ENCODE data around the gene LENG8. TPM values are rescaled to one million over a fixed set of nuclear protein-coding genes. Genes with fewer than 3 reads are reported as not detected.

Gene LENG8
- total and polyA plus RNA-seq, 11 donors = 23.6 to 93.9 (median 58.8) TPM

Other genes starting within 250 kb of the LENG8 start
- gene RPS9, start 248.3 kb upstream of the LENG8 start, total RNA-seq = 100 to 1,000 TPM; 551 to 937 (median 684) TPM
- gene RPS9, start 248.3 kb upstream of the LENG8 start, polyA plus RNA-seq = 1,000 to 10,000 TPM; 1,306 to 2,068 TPM
- 10 to 100 TPM in 2 of 9 donors, 1 to 10 TPM in 6, under 1 TPM in 1; 0.54 to 31.4 (median 3.8) TPM for gene LILRB3, start 226.2 kb upstream of the LENG8 start, total RNA-seq
- 1 to 10 TPM; 1.3 to 3.7 TPM for gene LILRB3, start 226.2 kb upstream of the LENG8 start, polyA plus RNA-seq
- gene LILRA6, start 206.4 kb upstream of the LENG8 start, total RNA-seq = 10 to 100 TPM in 1 of 9 donors, 1 to 10 TPM in 4, under 1 TPM in 4; 0.44 to 20.9 (median 1.3) TPM
- 1 to 10 TPM; 1.0 to 1.7 TPM for gene LILRA6, start 206.4 kb upstream of the LENG8 start, polyA plus RNA-seq
- gene LILRB5, start 191.9 kb upstream of the LENG8 start, total RNA-seq = 10 to 100 TPM in 2 of 9 donors, 1 to 10 TPM in 7; 1.8 to 22.2 (median 3.9) TPM
- 1 to 10 TPM; 1.4 to 4.0 TPM for gene LILRB5, start 191.9 kb upstream of the LENG8 start, polyA plus RNA-seq
- gene LILRB2, start 168.1 kb upstream of the LENG8 start, total RNA-seq = 10 to 100 TPM in 2 of 9 donors, 1 to 10 TPM in 6, under 1 TPM in 1; 0.83 to 43.6 (median 1.7) TPM
- 1 to 10 TPM; 1.2 to 2.7 TPM for gene LILRB2, start 168.1 kb upstream of the LENG8 start, polyA plus RNA-seq
- 10 to 100 TPM in 1 of 9 donors, 1 to 10 TPM in 6, under 1 TPM in 1, not detected in 1; 0.27 to 16.2 (median 1.5) TPM for gene LILRA5, start 136.0 kb upstream of the LENG8 start, total RNA-seq
- 1 to 10 TPM in 1 of 2 donors, under 1 TPM in 1; 0.19 to 4.7 TPM for gene LILRA5, start 136.0 kb upstream of the LENG8 start, polyA plus RNA-seq
- not detected for gene LILRA4, start 110.0 kb upstream of the LENG8 start, total RNA-seq
- not detected for gene LILRA4, start 110.0 kb upstream of the LENG8 start, polyA plus RNA-seq
- gene LAIR1, start 84.3 kb upstream of the LENG8 start, total RNA-seq = 100 to 1,000 TPM in 1 of 9 donors, 10 to 100 TPM in 1, 1 to 10 TPM in 7; 3.5 to 102 (median 5.4) TPM
- 1 to 10 TPM; 2.9 to 5.3 TPM for gene LAIR1, start 84.3 kb upstream of the LENG8 start, polyA plus RNA-seq
- gene TTYH1, start 33.7 kb upstream of the LENG8 start, total RNA-seq = 1 to 10 TPM in 5 of 9 donors, under 1 TPM in 4; 0.46 to 6.9 (median 1.1) TPM
- gene TTYH1, start 33.7 kb upstream of the LENG8 start, polyA plus RNA-seq = 1 to 10 TPM in 1 of 2 donors, under 1 TPM in 1; 0.85 to 1.8 TPM
- 1 to 10 TPM; 1.5 to 4.1 (median 2.4) TPM for gene LENG9, start 14.6 kb downstream of the LENG8 start, total RNA-seq
- 1 to 10 TPM; 1.4 to 2.1 TPM for gene LENG9, start 14.6 kb downstream of the LENG8 start, polyA plus RNA-seq
- gene CDC42EP5, start 24.1 kb downstream of the LENG8 start, total RNA-seq = 10 to 100 TPM in 5 of 9 donors, 1 to 10 TPM in 4; 5.6 to 16.3 (median 11.4) TPM
- 1 to 10 TPM; 7.1 to 8.7 TPM for gene CDC42EP5, start 24.1 kb downstream of the LENG8 start, polyA plus RNA-seq
- gene LAIR2, start 53.6 kb downstream of the LENG8 start, total RNA-seq = 1 to 10 TPM in 1 of 9 donors, not detected in 8; 2.4 TPM
- gene LAIR2, start 53.6 kb downstream of the LENG8 start, polyA plus RNA-seq = not detected
- gene LILRA2, start 124.6 kb downstream of the LENG8 start, total RNA-seq = 1 to 10 TPM in 4 of 9 donors, under 1 TPM in 5; 0.31 to 8.9 (median 0.94) TPM
- gene LILRA2, start 124.6 kb downstream of the LENG8 start, polyA plus RNA-seq = under 1 TPM; 0.42 to 0.71 TPM
- gene LILRA1, start 144.4 kb downstream of the LENG8 start, total RNA-seq = 1 to 10 TPM in 2 of 9 donors, under 1 TPM in 7; 0.16 to 7.0 (median 0.52) TPM
- gene LILRA1, start 144.4 kb downstream of the LENG8 start, polyA plus RNA-seq = under 1 TPM; 0.11 to 0.28 TPM
- gene LILRB1, start 181.3 kb downstream of the LENG8 start, total RNA-seq = 10 to 100 TPM in 2 of 9 donors, 1 to 10 TPM in 4, under 1 TPM in 3; 0.16 to 35.6 (median 1.5) TPM
- gene LILRB1, start 181.3 kb downstream of the LENG8 start, polyA plus RNA-seq = 1 to 10 TPM in 1 of 2 donors, under 1 TPM in 1; 0.65 to 1.0 TPM
- gene LILRB4, start 213.8 kb downstream of the LENG8 start, total RNA-seq = 10 to 100 TPM in 2 of 9 donors, 1 to 10 TPM in 6, under 1 TPM in 1; 0.97 to 40.9 (median 2.6) TPM
- 1 to 10 TPM in 1 of 2 donors, under 1 TPM in 1; 0.69 to 1.8 TPM for gene LILRB4, start 213.8 kb downstream of the LENG8 start, polyA plus RNA-seq